Activated CD8-positive, alpha-beta T cell treated with anti-CD3 and anti-CD28 coated beads, Interleukin-2, amount 10 ng/mL, durations not matched to agents 7 days and 5 days (primary cell): ENCODE data around the gene PTPRU. TPM values are rescaled to one million over a fixed set of nuclear protein-coding genes. Genes with fewer than 3 reads are reported as not detected.

ENCODE experiments used
- ATAC-seq: fragments of 150-1000 bp; cut with Tn5 transposase; one replicate; pipeline ENCODE4 v1.10.0; 2021; ENCODE audit warnings: moderate library complexity
- CTCF ChIA-PET: fragments of 350-600 bp; sonication (Branson Sonifier 250); formaldehyde crosslinking; loops from one replicate; lab custom pipeline; 2021; ENCODE audit warnings: antibody characterized with exemption; lab: Charles Lee
- POLR2A ChIA-PET: fragments of 350-600 bp; sonication (Branson Sonifier 250); formaldehyde crosslinking; loops from one replicate; lab custom pipeline; 2021; ENCODE audit warnings: antibody characterized with exemption; lab: Charles Lee
- DNase-seq: peaks from one replicate; pipeline ENCODE4 v3.0.0-alpha.2; 2020
- H3K27ac Mint-ChIP-seq: one replicate; pipeline ENCODE4 v1.8.0; 2021; ENCODE audit warnings: mild to moderate bottlenecking, mixed read lengths
- H3K27me3 Mint-ChIP-seq: one replicate; pipeline ENCODE4 v1.8.0; 2021; ENCODE audit warnings: low read depth, mixed read lengths
- H3K36me3 Mint-ChIP-seq: one replicate; pipeline ENCODE4 v1.8.0; 2021; ENCODE audit warnings: low read depth, mixed read lengths
- H3K4me1 Mint-ChIP-seq: one replicate; pipeline ENCODE4 v1.8.0; 2021; ENCODE audit warnings: low read depth, mixed read lengths
- H3K4me3 Mint-ChIP-seq: one replicate; pipeline ENCODE4 v1.8.0; 2021; ENCODE audit warnings: mild to moderate bottlenecking, mixed read lengths
- H3K9me3 Mint-ChIP-seq: one replicate; pipeline ENCODE4 v1.8.0; 2022; ENCODE audit warnings: mixed read lengths; ENCODE audit not compliant: insufficient read depth
- total RNA-seq, 2 experiments: library from RNA; stranded (reverse); gene quantifications; one replicate each; pipeline ENCODE4 v1.2.3, GENCODE V29; 2021

The PTPRU gene
- total RNA-seq, 2 experiments from 2014 or later = 0.13 TPM; not detected in 1

- Mint-ChIP-seq H3K9me3 (no peaks in the 10 kb centered on the region), H3K4me1 (no peaks in the 10 kb centered on the region), H3K27ac (no peak overlapping the region), H3K36me3 (no peaks in the 10 kb centered on the region), H3K27me3 (peaks cover 5% of the 10 kb centered on the region), H3K4me3 (no peak overlapping the region)
- CTCF ChIA-PET = no interaction called here
- POLR2A ChIA-PET = no interaction called here
- DNase-seq (no peak), ATAC-seq (no peak)
Observed at GRCh38 chr1:29245876-29246275, 9.6 kb downstream of the PTPRU start.

DNA sequence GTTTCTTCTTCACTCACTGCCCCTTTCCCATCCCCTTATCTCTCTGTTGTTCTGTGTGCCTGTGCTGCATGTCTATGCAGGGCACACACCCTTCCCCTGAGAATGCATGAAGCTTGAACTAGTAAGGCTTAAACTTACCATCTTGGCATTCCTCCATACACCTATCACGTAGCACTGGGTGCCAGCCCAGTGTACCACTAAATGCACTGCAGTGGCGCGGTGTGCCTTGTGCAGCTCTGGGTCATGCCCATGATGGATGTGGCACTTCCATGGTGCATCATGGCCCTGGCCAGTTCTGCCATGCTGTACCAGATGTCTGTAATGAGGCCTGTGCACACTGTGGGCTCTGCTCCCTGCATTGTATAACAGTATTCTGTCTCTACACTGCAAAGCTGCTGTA lies 10.7 kb downstream of the PTPRU start:
- DNase-seq (no peak), ATAC-seq (no peak)
- no peaks in the 10 kb centered on the region for H3K27me3 Mint-ChIP-seq
- ChIA-PET POLR2A (no interaction called here), CTCF (no interaction called here)
- H3K4me1 Mint-ChIP-seq = no peaks in the 10 kb centered on the region
- H3K36me3 Mint-ChIP-seq = no peaks in the 10 kb centered on the region
- H3K27ac Mint-ChIP-seq = no peak overlapping the region
- no peaks in the 10 kb centered on the region for H3K9me3 Mint-ChIP-seq
- H3K4me3 Mint-ChIP-seq = no peak overlapping the region

DNA sequence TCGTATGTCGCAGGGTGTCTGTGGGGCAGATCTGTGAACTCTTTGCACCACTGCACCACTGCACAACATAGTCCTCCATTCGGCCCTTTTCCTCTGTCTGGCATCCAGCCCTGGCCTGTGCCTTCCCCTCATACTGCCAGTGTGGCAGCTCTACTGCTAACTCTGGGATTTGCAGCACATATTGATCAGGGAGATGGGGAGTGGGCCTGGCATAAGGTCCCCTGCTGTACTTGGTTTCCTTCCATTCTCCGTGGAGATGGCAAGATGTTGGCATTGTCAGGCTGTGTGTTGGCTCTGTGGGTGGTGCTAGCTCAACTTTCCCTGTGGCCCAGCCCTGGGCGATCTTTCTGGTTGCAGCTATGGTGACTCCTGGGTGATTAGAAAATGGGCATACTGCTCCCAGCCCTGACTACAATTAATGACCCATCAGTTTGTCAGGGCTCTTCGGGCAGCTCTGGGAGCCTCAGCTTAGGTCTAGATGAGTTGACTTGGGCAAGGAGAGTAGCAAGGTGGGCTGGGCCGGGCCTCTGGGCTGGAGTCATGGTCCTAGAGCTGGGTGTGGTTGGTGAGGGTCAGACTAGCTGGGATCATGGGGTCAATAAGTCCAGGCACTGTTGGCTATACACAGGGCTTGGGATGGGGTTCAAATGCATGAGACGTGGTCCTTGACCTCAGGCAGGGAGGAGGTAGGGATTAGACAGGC lies 11.4 kb downstream of the PTPRU start:
- Mint-ChIP-seq H3K4me3 (no peak overlapping the region), H3K9me3 (no peaks in the 10 kb centered on the region), H3K36me3 (no peaks in the 10 kb centered on the region), H3K4me1 (no peaks in the 10 kb centered on the region), H3K27ac (no peak overlapping the region), H3K27me3 (no peaks in the 10 kb centered on the region)
- DNase-seq (no peak), ATAC-seq (no peak)
- CTCF ChIA-PET = no interaction called here
- POLR2A ChIA-PET = no interaction called here

- CTCF ChIA-PET = no interaction called here
- Mint-ChIP-seq H3K4me3 (no peak overlapping the region), H3K4me1 (no peaks in the 10 kb centered on the region), H3K27ac (no peak overlapping the region), H3K27me3 (no peaks in the 10 kb centered on the region), H3K36me3 (no peaks in the 10 kb centered on the region), H3K9me3 (no peaks in the 10 kb centered on the region)
- POLR2A ChIA-PET = no interaction called here
- no peak for DNase-seq
- ATAC-seq = no peak
Observed at GRCh38 chr1:29248409-29248808, 12.1 kb downstream of the PTPRU start.

DNA sequence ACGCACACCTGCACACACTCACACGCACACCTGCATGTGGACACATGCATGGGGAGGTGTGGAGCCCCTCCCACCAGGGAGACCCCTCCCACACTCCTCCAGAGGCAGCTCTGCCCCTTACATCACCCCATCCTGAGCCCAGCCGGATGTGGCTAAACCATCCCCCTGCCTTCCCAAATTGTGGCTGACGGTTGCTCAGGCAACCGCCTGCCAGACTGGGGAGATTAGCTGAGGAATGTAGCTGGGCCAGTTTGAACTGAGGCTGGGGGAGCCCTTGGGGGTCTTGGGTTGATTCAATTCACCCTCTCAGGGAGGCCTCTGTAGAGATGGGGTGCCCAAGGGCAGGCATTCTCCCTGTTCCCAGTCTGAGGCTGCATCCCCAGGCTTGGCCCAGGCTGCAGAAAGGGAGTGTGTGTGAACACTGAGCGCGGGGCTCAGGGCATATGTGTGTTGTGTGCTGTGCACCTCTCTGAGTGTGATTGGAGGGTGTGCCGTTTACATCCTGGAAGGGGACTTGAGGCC lies 12.9 kb downstream of the PTPRU start:
- DNase-seq = no peak
- Mint-ChIP-seq H3K4me3 (no peak overlapping the region), H3K27ac (no peak overlapping the region), H3K36me3 (no peaks in the 10 kb centered on the region), H3K9me3 (no peaks in the 10 kb centered on the region), H3K27me3 (no peaks in the 10 kb centered on the region), H3K4me1 (no peaks in the 10 kb centered on the region)
- ATAC-seq = no peak
- POLR2A ChIA-PET = no interaction called here
- CTCF ChIA-PET = no interaction called here

DNA sequence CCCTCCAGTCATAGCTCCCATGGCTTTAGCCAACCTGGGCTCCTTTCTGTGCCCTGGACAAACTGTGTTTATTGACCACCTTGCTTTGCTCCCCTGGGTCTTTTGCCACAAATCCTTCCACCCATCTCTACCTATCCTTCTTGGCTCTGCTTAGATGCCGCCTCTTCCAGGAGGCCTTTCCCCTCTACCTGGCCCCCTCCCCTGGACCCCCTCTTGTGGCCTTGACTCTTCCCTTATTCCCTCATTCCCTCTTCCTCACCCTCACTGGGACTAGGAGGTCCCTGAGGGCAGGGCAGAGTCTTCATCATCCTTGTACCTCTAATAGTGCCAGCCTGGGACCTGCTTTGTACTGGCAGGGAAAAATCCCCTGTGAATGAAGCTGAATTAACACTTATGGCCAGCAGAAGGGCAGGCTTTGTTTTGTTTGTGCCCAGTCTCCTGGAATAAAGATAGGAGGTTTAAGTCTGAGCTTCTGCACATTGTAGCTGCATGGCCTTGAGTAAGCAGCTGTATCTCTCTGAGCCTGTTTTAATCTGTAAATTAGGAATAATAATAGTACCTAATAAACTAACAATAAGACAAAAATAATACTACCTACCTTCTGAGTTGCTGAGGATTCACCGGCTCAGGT lies 13.7 kb downstream of the PTPRU start:
- CTCF ChIA-PET = no interaction called here
- no peaks in the 10 kb centered on the region for H3K9me3 Mint-ChIP-seq
- H3K27ac Mint-ChIP-seq = no peak overlapping the region

DNA sequence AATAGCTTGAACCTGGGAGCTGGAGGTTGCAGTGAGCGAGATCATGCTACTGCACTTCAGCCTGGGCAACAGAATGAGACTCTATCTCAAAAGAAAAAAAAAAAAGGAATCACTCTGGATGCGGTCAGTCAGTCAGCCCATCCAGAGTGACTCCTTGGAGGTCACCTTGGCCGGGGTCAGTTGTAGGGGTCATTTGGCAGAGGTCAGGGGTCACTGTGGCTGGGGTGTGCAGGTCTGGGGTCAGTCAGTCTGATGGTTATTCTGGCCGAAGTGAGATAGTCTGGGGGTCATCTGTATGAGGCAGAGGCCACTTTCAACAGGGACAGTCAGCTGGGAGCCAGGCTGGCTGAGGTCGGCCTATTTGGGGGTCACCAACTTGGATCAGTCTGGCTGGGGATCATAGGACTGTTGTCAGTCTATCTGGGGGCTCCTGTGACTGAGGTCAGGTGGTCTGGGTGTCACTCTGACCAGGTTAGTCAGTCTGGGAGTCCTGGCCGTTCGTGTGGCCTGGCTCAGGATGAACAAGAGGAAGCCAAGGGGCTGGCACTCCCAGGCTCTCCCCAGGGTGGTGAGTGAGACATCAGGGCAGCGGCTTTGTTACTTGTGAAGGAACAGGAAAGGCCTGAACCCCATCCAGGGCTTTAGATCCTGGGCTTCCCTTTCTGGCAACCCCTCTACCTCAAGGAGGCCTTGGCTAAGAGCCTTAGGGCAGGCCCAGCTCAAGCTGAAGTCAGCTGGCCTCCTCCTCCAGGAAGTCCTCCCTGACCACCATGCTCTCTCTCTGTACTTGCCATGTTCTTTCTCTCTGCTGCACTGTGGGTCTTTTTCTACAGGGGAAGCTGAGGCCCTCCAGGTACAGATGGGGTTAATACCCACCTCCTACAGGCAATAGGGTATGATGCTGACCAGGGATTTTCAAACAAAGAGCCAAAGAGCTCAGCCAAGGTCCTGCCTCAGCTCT lies 15.1 kb downstream of the PTPRU start:
- no peaks in the 10 kb centered on the region for H3K9me3 Mint-ChIP-seq
- ChIA-PET CTCF (no interaction called here), POLR2A (no interaction called here)
- DNase-seq = no peak
- H3K27me3 Mint-ChIP-seq = no peaks in the 10 kb centered on the region
- ATAC-seq = no peak
- H3K27ac Mint-ChIP-seq = no peak overlapping the region
- H3K4me1 Mint-ChIP-seq = no peaks in the 10 kb centered on the region
- H3K36me3 Mint-ChIP-seq = no peaks in the 10 kb centered on the region
- H3K4me3 Mint-ChIP-seq = no peak overlapping the region

More for the DNA sequence above, 13.7 kb downstream of the PTPRU start:
- ATAC-seq (no peak), DNase-seq (no peak)
- no peaks in the 10 kb centered on the region for H3K4me1 Mint-ChIP-seq
- no peaks in the 10 kb centered on the region for H3K27me3 Mint-ChIP-seq
- POLR2A ChIA-PET = interaction anchor here (0.7 kb wide), 1 partner anchor 9 kb away, joined by 3 read pairs; no protein-coding TSS in a partner anchor
- no peak overlapping the region for H3K4me3 Mint-ChIP-seq
- no peaks in the 10 kb centered on the region for H3K36me3 Mint-ChIP-seq

GRCh38 chr1:29253180-29253579 lies 16.9 kb downstream of the PTPRU start:
- CTCF ChIA-PET = no interaction called here
- no peaks in the 10 kb centered on the region for H3K36me3 Mint-ChIP-seq
- peaks cover 6% of the 10 kb centered on the region for H3K27me3 Mint-ChIP-seq
- H3K27ac Mint-ChIP-seq = no peak overlapping the region
- H3K9me3 Mint-ChIP-seq = no peaks in the 10 kb centered on the region
- DNase-seq (no peak), ATAC-seq (no peak)
- POLR2A ChIA-PET = no interaction called here
- no peaks in the 10 kb centered on the region for H3K4me1 Mint-ChIP-seq
- no peak overlapping the region for H3K4me3 Mint-ChIP-seq

GRCh38 chr1:29254346-29254745 lies 18.0 kb downstream of the PTPRU start:
- DNase-seq (no peak), ATAC-seq (no peak)
- POLR2A ChIA-PET = no interaction called here
- Mint-ChIP-seq H3K4me3 (no peak overlapping the region), H3K27ac (no peak overlapping the region), H3K4me1 (no peaks in the 10 kb centered on the region), H3K36me3 (no peaks in the 10 kb centered on the region), H3K27me3 (peaks cover 15% of the 10 kb centered on the region), H3K9me3 (no peaks in the 10 kb centered on the region)
- CTCF ChIA-PET = no interaction called here

DNA sequence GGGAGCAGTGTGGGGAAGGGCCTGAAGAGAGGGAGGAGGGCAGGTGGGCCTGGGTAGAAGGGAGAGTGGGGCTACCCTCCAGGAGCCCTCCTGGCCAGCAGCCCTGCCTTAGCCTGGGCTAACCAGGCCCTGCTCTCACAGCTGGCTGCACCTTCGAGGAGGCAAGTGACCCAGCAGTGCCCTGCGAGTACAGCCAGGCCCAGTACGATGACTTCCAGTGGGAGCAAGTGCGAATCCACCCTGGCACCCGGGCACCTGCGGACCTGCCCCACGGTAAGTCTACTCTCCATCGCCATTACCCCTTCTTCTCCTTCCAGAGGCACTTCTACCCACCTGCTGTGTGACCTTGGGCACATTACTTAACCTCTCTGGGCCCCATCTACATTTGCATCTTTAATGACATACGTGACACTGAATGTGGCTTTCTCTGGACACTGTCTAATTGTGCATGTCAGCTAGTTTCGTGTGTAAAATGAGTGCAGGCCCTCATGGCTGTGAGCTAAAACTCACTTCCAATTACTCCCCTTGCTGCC lies 18.9 kb downstream of the PTPRU start:
- H3K4me3 Mint-ChIP-seq = no peak overlapping the region

DNA sequence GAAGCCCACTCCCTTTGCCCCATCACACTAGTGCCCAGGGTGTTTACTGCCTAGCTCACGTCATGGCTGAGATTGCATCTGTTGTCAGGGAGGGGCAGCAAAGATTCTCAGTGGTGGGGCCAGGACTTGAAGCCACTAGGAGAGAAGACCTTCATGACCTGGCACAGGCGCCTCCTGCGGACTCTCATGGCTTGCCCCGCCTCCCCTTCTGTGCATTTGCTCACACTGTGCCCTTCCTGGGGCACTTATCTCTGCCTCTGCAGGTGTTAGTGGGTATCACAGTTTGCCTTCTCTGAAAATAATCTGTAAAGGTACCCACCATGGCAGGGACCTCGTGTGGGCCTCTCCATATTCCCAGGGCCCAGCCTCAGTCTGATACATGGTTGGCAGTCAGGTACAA lies 20.1 kb downstream of the PTPRU start:
- ChIA-PET POLR2A (no interaction called here), CTCF (no interaction called here)
- ATAC-seq = no peak
- no peaks in the 10 kb centered on the region for H3K36me3 Mint-ChIP-seq
- DNase-seq = no peak
- H3K27ac Mint-ChIP-seq = no peak overlapping the region
- H3K4me3 Mint-ChIP-seq = no peak overlapping the region
- H3K27me3 Mint-ChIP-seq = peaks cover 29% of the 10 kb centered on the region
- H3K9me3 Mint-ChIP-seq = no peaks in the 10 kb centered on the region
- peaks cover 6% of the 10 kb centered on the region for H3K4me1 Mint-ChIP-seq

More for the DNA sequence above, 18.9 kb downstream of the PTPRU start:
- DNase-seq (no peak), ATAC-seq (no peak)
- Mint-ChIP-seq H3K27ac (no peak overlapping the region), H3K4me1 (peaks cover 2% of the 10 kb centered on the region), H3K27me3 (peaks cover 17% of the 10 kb centered on the region), H3K9me3 (no peaks in the 10 kb centered on the region), H3K36me3 (no peaks in the 10 kb centered on the region)
- ChIA-PET CTCF (no interaction called here), POLR2A (no interaction called here)
